BE2C (cell line): Measurements from ENCODE around the gene PTPRCAP.

Experiments
- DNase-seq: peaks from one replicate; pipeline ENCODE4 v3.0.0-alpha.2; 2020
- H3K27me3 ChIP-seq: fragments of 250-450 bp; sonication (Bioruptor Pico); 2 replicates; pipeline ENCODE4 v1.5.1; 2020; ENCODE audit warnings: mild to moderate bottlenecking
- H3K36me3 ChIP-seq: fragments of 250-450 bp; sonication (Bioruptor Pico); 2 replicates; pipeline ENCODE4 v1.5.1; 2020; ENCODE audit warnings: mild to moderate bottlenecking
- H3K4me1 ChIP-seq: fragments of 250-450 bp; sonication (Bioruptor Pico); 2 replicates; pipeline ENCODE4 v1.5.1; 2020
- H3K4me3 ChIP-seq: 2 replicates; pipeline ENCODE4 v1.5.1; 2011; ENCODE audit warnings: low read depth, low read length
- H3K9me3 ChIP-seq: fragments of 250-450 bp; sonication (Bioruptor Pico); 2 replicates; pipeline ENCODE4 v1.5.1; 2020
- CTCF ChIP-seq: IDR thresholded peaks from 2 replicates; pipeline ENCODE4 v1.5.1; 2012; ENCODE audit warnings: mild to moderate bottlenecking, low read depth, low read length

Gene PTPRCAP

DNA sequence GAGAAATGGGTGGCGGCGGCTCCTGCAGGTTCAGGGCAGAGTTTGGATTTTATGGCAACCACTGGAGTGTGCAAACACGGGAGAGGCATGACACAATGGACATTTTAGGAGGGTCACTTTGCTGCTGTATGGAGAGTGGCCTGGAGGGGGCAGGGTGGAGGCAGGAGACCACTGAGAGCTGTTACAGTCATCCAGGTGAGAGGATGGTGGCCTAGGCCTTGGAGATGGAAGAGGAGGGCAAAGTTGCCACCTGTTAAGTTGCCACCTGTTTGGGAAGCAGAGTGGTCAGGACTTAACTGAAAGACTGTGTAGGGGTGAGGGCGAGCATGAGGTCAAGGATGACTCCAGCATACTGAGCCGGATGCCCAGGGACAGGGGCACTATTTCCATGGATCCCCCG is 48.0 kb downstream of the PTPRCAP start:
- no peaks in the 10 kb centered on the region for H3K4me1 ChIP-seq
- no peak overlapping the region for H3K4me3 ChIP-seq
- no peaks in the 10 kb centered on the region for H3K27me3 ChIP-seq
- TF ChIP-seq CTCF, result peak; percentile 82
- H3K9me3 ChIP-seq, result no peaks in the 10 kb centered on the region
- peaks cover 11% of the 10 kb centered on the region; the same call in 1 of the 2 replicates for H3K36me3 ChIP-seq
- peak; percentile 75 for DNase-seq

- no peaks in the 10 kb centered on the region for H3K27me3 ChIP-seq
- no peak for DNase-seq
- no peak for TF ChIP-seq CTCF
- no peaks in the 10 kb centered on the region for H3K9me3 ChIP-seq
- H3K36me3 ChIP-seq, result peaks cover 2% of the 10 kb centered on the region; the same call in 1 of the 2 replicates
- H3K4me1 ChIP-seq, result no peaks in the 10 kb centered on the region
- H3K4me3 ChIP-seq, result no peak overlapping the region
These were observed 50.0 kb downstream of the PTPRCAP start for GRCh38 chr11:67387518-67387917.

DNA sequence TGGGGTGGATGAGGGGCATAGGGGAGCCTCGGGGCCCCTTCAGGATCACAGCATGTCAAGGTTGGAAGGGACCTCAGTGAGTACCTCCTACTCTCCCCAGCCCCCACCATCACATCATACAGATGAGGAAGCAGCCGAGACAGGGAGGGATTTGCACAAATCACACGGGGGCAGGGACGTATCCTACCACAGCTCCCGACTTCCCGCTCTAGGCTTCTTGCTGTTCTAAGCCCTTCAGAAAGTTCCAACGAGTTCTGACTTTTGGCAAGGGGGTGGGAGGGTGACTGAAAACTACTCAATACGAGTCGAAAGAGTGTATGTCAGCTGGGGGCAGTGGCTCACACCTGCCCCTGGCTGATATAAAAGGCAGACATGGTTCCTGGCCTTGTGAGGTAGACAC is 50.4 kb downstream of the PTPRCAP start:
- no peak for TF ChIP-seq CTCF
- Histone ChIP-seq H3K4me3 (no peak overlapping the region), H3K27me3 (no peaks in the 10 kb centered on the region), H3K4me1 (no peaks in the 10 kb centered on the region), H3K9me3 (no peaks in the 10 kb centered on the region), H3K36me3 (peaks cover 2% of the 10 kb centered on the region; the same call in 1 of the 2 replicates)
- DNase-seq, result no peak
